Gastroesophageal sphincter (tissue), 4 donors: Measurements from ENCODE around the gene SEC22A. TPM values are rescaled to one million over a fixed set of nuclear protein-coding genes. Genes with fewer than 3 reads are reported as not detected.
"Not testable (repeated sequence)": the region's sequence is repeated elsewhere in the genome, so short reads cannot be mapped to it uniquely, and the experiment has no call there.

Experiments
- ATAC-seq: fragments of 150-250 bp; one replicate; pipeline ENCODE4 v1.9.1; 2016; ENCODE audit warnings: mild to moderate bottlenecking, moderate library complexity
- H3K27ac ChIP-seq, 4 donors: fragments of 200-600 bp; sonication (generic) in 3 of 4; 1 replicate in 3 of 4; 2 replicates in 1 of 4; pipeline ENCODE4 v1.5.1; 2016 to 2019
- H3K27me3 ChIP-seq: fragments of 200-600 bp; sonication (generic); one replicate; pipeline ENCODE4 v1.5.1; 2019
- H3K36me3 ChIP-seq, 2 donors: fragments of 200-600 bp; sonication (generic); one replicate each; pipeline ENCODE4 v1.5.1; 2019; ENCODE audit warnings: control low read depth in 1 of 2
- H3K4me1 ChIP-seq, 3 donors: fragments of 200-600 bp; sonication (generic); 1 replicate in 2 of 3; 2 replicates in 1 of 3; pipeline ENCODE4 v1.5.1; 2016 to 2019; ENCODE audit warnings: control low read depth in 2 of 3
- H3K4me3 ChIP-seq, 2 donors: fragments of 200-600 bp; sonication (generic); one replicate each; pipeline ENCODE4 v1.5.1; 2019; ENCODE audit warnings: mild to moderate bottlenecking in 1 of 2, moderate library complexity in 1 of 2
- H3K9me3 ChIP-seq, 3 donors: fragments of 200-600 bp; sonication (generic); one replicate each; pipeline ENCODE4 v1.5.1; 2017 to 2019; ENCODE audit warnings: control low read depth in 2 of 3
- EP300 ChIP-seq: sonication (generic); formaldehyde crosslinking; IDR thresholded peaks from one replicate; pipeline ENCODE4 v1.6.1; 2017; ENCODE audit warnings: antibody characterized with exemption, mild to moderate bottlenecking
- POLR2A ChIP-seq, 2 donors: fragments of 450-650 bp; IDR thresholded peaks; one replicate each; pipeline ENCODE4 v1.6.1; 2017; ENCODE audit warnings: antibody characterized with exemption in 2 of 2, mild to moderate bottlenecking in 2 of 2, moderate library complexity in 1 of 2
- POLR2AphosphoS5 ChIP-seq: sonication (generic); formaldehyde crosslinking; IDR thresholded peaks from one replicate; pipeline ENCODE4 v1.6.1; 2017; ENCODE audit warnings: antibody characterized with exemption
- WGBS, 2 donors: methylation state at CpG; one replicate each; pipeline ENCODE4 v1.1.5; 2018; ENCODE audit warnings: low coverage in 1 of 2; 5-methylcytosine and 5-hydroxymethylcytosine counted together
- total RNA-seq, 4 donors: library from RNA; depleted of rRNA; stranded (reverse); fragments of >200 nt; gene quantifications; one replicate each; pipeline ENCODE4 v1.1.0, GENCODE V29; 2016
- TF ChIP-seq, protein P1 (sequence below), 4 experiments: fragments of 200-600 bp in 2 of 4; fragments of 450-650 bp in 2 of 4; sonication (generic) in 1 of 4; IDR thresholded peaks; one replicate each; pipeline ENCODE4 v1.5.1; 2017 to 2019; ENCODE audit warnings: antibody characterized with exemption in 4 of 4, mild to moderate bottlenecking in 2 of 4, moderate library complexity in 2 of 4

The SEC22A gene
- total RNA-seq, 4 donors from 2014 or later = 17.3 to 32.2 (median 23.9) TPM

DNA sequence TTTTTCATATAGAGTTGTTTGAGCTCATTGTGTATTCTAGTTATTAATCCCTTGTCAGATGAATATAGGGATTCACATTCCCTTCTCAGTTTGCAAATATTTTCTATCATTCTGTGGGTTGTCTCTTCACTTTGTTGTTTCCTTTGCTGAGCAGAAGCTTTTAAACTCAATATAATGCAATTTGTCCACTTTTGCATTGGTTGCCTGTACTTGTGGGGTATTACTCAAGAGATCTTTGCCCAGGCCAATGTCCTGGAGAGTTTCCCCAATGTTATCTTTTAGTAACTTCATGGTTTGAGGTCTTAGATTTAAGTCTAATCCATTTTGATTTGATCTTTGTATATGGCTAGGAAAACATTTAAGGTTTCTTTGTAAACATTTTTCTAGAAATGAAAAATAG, 24.8 kb downstream of the SEC22A start:
- peaks cover 0 to 27% of the 10 kb centered on the region in 2 donors for H3K36me3 ChIP-seq
- peaks cover 0 to 14% (median 0%) of the 10 kb centered on the region in 3 donors for H3K9me3 ChIP-seq
- H3K27ac ChIP-seq = no peak overlapping the region
- no peak overlapping the region for H3K4me3 ChIP-seq
- H3K27me3 ChIP-seq = no peaks in the 10 kb centered on the region
- H3K4me1 ChIP-seq = no peaks in the 10 kb centered on the region
- ATAC-seq = no peak
- no peak for TF ChIP-seq POLR2AphosphoS5
- no peak for TF ChIP-seq POLR2A (IDR thresholded peaks at IDR 0.05)
- TF ChIP-seq, protein P1, sequence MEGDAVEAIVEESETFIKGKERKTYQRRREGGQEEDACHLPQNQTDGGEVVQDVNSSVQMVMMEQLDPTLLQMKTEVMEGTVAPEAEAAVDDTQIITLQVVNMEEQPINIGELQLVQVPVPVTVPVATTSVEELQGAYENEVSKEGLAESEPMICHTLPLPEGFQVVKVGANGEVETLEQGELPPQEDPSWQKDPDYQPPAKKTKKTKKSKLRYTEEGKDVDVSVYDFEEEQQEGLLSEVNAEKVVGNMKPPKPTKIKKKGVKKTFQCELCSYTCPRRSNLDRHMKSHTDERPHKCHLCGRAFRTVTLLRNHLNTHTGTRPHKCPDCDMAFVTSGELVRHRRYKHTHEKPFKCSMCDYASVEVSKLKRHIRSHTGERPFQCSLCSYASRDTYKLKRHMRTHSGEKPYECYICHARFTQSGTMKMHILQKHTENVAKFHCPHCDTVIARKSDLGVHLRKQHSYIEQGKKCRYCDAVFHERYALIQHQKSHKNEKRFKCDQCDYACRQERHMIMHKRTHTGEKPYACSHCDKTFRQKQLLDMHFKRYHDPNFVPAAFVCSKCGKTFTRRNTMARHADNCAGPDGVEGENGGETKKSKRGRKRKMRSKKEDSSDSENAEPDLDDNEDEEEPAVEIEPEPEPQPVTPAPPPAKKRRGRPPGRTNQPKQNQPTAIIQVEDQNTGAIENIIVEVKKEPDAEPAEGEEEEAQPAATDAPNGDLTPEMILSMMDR (IDR thresholded peaks at IDR 0.05) = no peak
- TF ChIP-seq EP300 = no peak

DNA sequence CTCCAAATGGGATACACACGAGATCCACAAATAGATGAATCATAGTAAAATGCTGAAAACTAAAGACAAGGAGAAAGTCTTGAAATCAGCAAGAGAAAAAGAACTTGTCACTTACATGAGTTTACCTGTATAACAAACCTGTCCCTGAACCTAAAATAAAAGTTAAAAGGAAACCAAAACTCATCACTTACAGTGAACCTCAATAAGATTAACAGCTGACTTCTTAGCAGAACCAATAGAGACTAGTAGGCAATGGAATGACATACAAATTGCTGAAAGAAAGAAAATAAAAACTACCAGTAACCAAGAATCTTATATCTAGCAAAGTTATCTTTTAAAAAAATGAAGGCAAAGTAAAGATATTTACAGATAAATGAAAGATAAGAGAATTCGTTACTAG, 27.4 kb downstream of the SEC22A start:
- peaks cover 0 to 43% of the 10 kb centered on the region in 2 donors for H3K36me3 ChIP-seq
- ATAC-seq = no peak
- WGBS, 2 donors = 65 to 95% methylated on average over 2 of the region's 2 CpGs

DNA sequence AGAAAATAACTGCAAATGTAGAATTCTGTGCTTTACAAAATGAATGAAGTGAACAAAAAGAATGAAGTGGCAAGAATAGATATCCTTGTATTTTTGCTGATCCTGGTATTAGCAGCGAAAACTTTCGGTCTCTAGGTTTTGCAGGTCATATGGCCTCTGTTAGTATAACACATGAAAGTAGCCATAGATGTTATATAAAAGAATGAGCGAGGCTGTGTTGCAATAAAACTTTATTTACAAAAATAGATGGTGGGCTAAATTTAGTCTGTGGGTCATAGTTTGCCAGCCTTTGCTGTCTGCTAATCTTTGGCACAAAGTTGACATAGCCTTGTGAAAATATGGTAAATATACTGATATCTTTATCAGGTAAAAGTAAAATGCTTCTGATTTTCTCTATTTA, 35.2 kb downstream of the SEC22A start:
- TF ChIP-seq EP300 (no peak), POLR2AphosphoS5 (no peak)
- TF ChIP-seq, protein P1 (IDR thresholded peaks at IDR 0.05) = no peak
- Histone ChIP-seq H3K4me3 (no peak overlapping the region), H3K27ac (no peak overlapping the region), H3K9me3 (no peaks in the 10 kb centered on the region), H3K4me1 (no peaks in the 10 kb centered on the region), H3K27me3 (no peaks in the 10 kb centered on the region), H3K36me3 (peaks cover 0 to 31% of the 10 kb centered on the region in 2 donors)
- WGBS, 2 donors = 96 to 97% methylated on average over 3 of the region's 3 CpGs
- no peak for ATAC-seq

More for the DNA sequence above, 27.4 kb downstream of the SEC22A start:
- H3K27ac ChIP-seq = no peak overlapping the region
- no peak overlapping the region for H3K4me3 ChIP-seq
- H3K4me1 ChIP-seq = no peaks in the 10 kb centered on the region
- TF ChIP-seq POLR2AphosphoS5 (no peak), EP300 (no peak), POLR2A (IDR thresholded peaks at IDR 0.05) (no peak)
- TF ChIP-seq, protein P1 (IDR thresholded peaks at IDR 0.05) = no peak
- peaks cover 0 to 14% (median 0%) of the 10 kb centered on the region in 3 donors for H3K9me3 ChIP-seq
- H3K27me3 ChIP-seq = no peaks in the 10 kb centered on the region

DNA sequence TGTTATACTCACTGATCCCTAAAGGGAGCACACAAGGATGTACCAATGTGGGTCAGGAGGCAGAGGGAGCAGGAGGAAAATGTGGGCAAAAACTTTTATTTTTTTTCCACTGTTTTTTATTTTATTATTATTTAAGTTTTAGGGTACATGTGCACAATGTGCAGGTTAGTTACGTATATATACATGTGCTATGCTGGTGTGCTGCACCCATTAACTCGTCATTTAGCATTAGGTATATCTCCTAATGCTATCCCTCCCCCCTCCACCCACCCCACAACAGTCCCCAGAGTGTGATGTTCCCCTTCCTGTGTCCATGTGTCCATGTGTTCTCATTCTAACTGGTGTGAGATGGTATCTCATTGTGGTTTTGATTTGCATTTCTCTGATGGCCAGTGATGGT, 37.4 kb downstream of the SEC22A start:
- H3K27ac ChIP-seq, H3K27me3 ChIP-seq, ATAC-seq, H3K9me3 ChIP-seq, H3K4me1 ChIP-seq, H3K4me3 ChIP-seq: not testable (repeated sequence)
- WGBS, 2 donors = 100% methylated on average over 2 of the region's 2 CpGs; no CpG with 5 or more reads in 1 of the 2 donors
- H3K36me3 ChIP-seq = peaks cover 0 to 15% of the 10 kb centered on the region in 2 donors

DNA sequence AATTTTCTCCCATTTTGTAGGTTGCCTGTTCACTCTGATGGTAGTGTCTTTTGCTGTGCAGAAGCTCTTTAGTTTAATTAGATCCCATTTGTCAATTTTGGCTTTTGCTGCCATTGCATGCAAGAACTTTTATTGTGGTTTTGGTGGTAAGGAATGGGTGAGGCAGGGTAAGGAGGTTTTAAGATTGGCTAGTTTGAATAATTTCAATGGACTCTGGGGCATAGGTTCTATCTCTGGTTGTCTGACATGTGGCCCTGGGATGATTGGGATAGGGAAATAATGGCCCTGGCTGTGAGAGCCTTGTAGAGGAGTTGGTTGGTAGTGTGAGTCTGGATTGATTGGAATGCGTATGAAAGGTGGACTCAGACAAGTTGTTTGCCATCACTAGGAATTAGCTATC, 38.0 kb downstream of the SEC22A start:
- H3K9me3 ChIP-seq = no peaks in the 10 kb centered on the region
- 88 to 100% methylated on average over 1 of the region's 1 CpG for WGBS, 2 donors
- TF ChIP-seq, protein P1 (IDR thresholded peaks at IDR 0.05) = no peak
- no peak for TF ChIP-seq POLR2A (IDR thresholded peaks at IDR 0.05)

More for the DNA sequence above, 38.0 kb downstream of the SEC22A start:
- Histone ChIP-seq H3K36me3 (peaks cover 0 to 15% of the 10 kb centered on the region in 2 donors), H3K4me3 (no peak overlapping the region), H3K27ac (no peak overlapping the region), H3K4me1 (no peaks in the 10 kb centered on the region), H3K27me3 (no peaks in the 10 kb centered on the region)
- ATAC-seq = no peak
